Gastrocnemius medialis (tissue), 4 donors: ENCODE data around the gene CFL2.

Source experiments
- CTCF ChIP-seq, 5 experiments: fragments of 450-650 bp in 3 of 5; fragments of 200-600 bp in 2 of 5; sonication (generic) in 2 of 5; IDR thresholded peaks in 4 of 5; conservative IDR thresholded peaks in 1 of 5; 1 replicate in 4 of 5; 2 replicates in 1 of 5; pipeline ENCODE4 v1.5.1; 2016 to 2019; ENCODE audit warnings: antibody characterized with exemption in 5 of 5, mild to moderate bottlenecking in 3 of 5, moderate library complexity in 3 of 5
- POLR2A ChIP-seq, 2 donors: fragments of 450-650 bp; IDR thresholded peaks; one replicate each; pipeline ENCODE4 v1.6.1; 2017; ENCODE audit warnings: antibody characterized with exemption in 2 of 2, mild to moderate bottlenecking in 2 of 2, moderate library complexity in 2 of 2

- TF ChIP-seq CTCF (IDR thresholded peaks at IDR 0.05 in 4 of 5, conservative IDR thresholded peaks at IDR 0.05 in 1 of 5) (no peak), POLR2A (IDR thresholded peaks at IDR 0.05) (no peak)
Observed at GRCh38 chr14:34680806-34681479, 33.5 kb downstream of the CFL2 start.
